HG02938 (cell line): Measurements from ENCODE around the gene EOLA2.
"Not testable (repeated sequence)": the region's sequence is repeated elsewhere in the genome, so short reads cannot be mapped to it uniquely, and the experiment has no call there.

Source experiments
- ATAC-seq: cut with Tn5 transposase; IDR thresholded peaks from one replicate; pipeline ENCODE4 v1.9.1; 2021; ENCODE audit warnings: mild to moderate bottlenecking, moderate library complexity; ENCODE audit not compliant: unreplicated experiment

Gene EOLA2

GRCh38 chrX:149938427-149938880 lies at the start of gene EOLA2:
EOLA2 (minus strand) TSS chrX:149938491; CDS start chrX:149933874, 4,617 bp downstream.
- ATAC-seq: peak; percentile 71

DNA sequence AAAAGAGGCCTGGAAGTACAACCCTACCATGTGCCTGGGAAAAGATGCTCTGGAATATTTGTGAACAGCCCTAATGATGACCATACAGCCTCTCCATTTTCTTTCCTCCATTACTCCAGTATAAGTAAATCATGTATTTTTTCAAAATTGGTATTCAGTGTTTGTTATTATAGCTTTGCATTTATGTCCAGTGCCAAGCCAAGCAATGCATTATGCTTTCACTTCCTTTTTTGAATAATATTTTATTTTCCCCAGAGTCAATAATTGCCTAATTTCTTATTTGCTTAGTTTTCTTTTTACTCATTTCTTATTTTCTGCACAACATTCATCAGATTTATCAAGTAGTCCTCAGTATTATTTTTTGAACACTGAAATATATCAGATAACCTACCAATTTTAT lies 49.3 kb upstream of the EOLA2 start:
- peak; percentile 73 for ATAC-seq

DNA sequence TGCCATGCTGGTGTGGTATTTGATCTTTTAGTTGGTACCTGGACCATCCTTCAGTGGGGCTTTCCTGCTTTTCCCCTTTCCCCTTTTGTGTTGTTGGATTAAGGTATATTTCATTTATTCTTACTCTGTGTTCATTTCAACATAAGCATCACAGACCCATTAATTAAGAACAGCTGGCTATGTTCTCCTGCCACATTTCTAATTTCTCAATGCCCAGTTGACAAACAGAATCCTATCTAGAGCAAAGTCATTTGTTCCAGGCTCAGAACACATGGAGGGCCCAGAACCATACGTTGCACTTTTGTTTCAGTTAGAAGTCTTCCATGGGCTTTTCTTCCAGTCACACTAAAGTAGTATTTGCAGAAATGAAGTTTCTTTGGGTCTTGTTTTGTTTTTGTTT lies 46.1 kb upstream of the EOLA2 start:
- no peak for ATAC-seq

DNA sequence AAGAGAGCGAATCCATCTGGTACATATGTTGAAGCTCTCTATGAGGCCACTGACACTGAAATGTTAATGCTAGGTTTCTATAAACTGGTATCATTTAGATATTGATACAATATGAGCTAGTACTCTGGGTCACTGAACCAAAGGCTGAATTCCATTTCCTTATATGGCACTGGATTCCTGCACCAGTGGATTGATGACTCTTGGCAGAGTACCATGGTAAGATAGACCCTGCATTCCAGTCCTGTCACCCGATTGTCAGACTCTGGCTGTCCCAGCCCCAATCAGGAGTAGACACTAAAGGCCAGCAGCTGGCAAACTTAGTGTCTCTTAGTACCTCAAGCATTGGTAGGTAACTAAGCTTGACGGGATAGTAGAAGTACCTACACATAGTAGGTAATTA lies 44.0 kb upstream of the EOLA2 start:
- no peak for ATAC-seq

- no peak for ATAC-seq
Observed at GRCh38 chrX:149979126-149979644, 40.9 kb upstream of the EOLA2 start.

- ATAC-seq: peak; percentile 65
Observed at GRCh38 chrX:149962859-149963757, 24.8 kb upstream of the EOLA2 start.

- no peak for ATAC-seq
Observed at GRCh38 chrX:149962010-149962409, 23.7 kb upstream of the EOLA2 start.

- ATAC-seq: no peak
Observed at GRCh38 chrX:149961572-149961971, 23.3 kb upstream of the EOLA2 start.

DNA sequence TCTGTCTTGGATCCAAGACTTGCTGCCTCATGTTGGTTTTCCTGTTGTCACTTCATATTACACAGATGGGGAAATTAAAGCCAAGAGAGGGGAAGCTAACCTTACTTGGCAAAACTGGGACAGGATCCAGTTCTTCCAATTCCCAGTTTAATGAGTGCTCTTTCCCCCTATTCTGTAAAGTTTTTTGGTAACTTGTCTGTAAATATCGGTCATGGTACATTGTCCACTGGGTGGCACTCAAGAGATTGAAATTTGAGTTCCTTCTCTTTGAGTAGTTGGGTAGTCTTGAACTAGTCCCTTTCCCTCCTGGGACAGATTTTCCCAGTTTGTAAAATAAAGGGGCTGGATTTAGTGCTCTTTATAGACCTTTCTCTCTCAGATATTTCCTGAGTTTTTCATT lies 12.4 kb upstream of the EOLA2 start:
- ATAC-seq: no peak

DNA sequence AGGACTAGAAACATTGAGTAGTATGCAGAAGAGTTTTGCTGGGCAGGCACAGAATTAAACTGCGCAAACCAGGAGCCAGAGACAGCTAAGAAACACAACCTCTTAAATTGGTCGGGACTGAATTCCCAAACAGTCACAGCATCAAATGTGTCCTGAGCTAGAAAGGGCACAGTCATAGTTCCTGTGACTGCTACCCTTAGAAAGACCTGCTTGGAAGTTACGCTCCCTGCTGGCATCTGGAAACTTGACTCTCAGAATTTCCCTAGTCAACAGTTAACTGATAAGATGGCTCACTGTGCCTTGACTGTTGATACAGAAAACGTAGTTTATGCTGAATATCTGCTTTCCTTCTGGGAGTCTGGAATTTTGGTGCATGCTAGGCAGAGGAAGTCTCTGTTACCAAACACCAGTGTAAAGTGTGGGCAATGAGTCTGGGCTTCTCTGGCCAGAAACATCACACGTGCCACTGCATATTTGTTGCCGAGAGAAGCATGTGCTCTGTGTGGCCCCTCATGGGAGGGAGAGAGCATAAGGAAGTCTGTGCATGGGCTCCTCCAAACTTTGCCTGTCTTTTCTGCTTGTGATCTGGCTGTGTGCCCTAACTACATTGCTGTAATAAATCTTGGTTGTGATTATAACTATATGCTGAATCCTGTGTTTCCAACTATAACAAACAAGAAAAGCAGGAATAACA lies 11.6 kb upstream of the EOLA2 start:
- no peak for ATAC-seq

DNA sequence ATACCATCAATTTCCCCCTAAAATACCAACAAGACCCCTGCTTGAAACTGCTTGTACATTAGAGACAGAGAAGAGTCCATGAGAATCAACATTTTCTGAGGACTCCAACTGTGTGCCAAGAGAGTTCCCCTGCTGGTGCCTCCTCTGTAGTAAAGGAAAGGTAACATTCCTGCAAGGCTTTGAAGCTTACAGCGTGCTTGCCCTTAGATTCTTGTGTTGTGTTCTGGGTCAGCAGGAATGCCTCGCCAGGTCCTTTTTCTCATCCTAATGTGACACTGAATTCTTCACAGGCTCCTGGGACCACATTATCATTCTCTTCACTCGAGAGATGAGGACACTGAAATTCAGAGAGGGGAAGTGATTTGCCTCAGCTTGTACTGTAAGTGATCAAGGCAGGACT lies 9.7 kb upstream of the EOLA2 start:
- ATAC-seq: no peak

- ATAC-seq: not testable (repeated sequence)
Observed at GRCh38 chrX:149946932-149947331, 8.6 kb upstream of the EOLA2 start.

DNA sequence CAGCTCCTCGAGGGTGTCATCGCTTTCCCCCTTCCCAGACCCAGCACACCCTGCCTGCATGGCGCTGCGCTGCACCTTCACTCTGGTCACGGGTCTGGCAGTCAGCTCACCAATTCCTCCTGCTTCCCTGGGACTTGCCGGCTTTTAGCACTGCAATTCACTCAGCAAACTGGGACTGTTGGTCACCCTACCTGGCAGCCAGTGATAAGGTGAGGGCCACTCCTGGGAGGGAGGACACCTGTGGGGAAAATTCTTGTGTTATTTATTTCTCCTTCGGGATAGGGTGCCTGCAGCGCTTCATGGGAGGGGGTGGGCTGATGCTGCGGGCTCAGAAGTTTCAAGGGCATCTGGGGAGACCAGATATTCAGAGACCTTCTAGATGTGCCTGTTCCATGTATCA lies 7.5 kb upstream of the EOLA2 start:
- ATAC-seq: not testable (repeated sequence)

DNA sequence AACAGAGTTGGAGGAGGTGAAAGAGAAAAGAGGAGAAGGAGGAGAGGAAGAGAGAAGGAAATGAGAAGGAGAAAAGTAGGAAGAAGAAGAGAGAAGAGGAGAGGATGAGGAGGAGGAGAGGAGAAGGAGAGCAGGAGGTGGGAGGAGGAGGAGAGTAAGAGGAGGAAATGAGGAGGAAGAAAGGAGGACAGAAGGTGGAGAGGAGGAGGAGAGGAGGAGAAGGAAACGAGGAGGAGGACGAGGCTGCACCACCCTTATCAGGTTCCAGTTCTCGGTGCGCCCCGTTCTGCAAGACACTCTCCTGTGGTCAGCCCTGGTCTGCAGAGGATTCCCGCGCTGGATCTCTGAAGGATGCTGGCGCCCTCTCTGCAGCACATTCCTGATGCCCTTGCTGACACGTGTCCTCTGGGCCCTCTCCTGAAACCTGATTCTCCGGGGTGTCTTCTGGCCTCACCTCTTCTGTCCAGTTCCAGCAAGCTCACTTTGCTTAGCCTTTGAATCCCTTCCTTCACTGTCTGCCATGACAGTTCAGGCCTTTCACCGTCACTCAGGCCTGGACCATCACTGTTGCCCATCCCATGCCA lies 6.9 kb upstream of the EOLA2 start:
- ATAC-seq: not testable (repeated sequence)

- ATAC-seq: not testable (repeated sequence)
Observed at GRCh38 chrX:149940674-149941024, 2.4 kb upstream of the EOLA2 start.

- ATAC-seq: peak; percentile 42
Observed at GRCh38 chrX:149939905-149940673, 1.8 kb upstream of the EOLA2 start.

DNA sequence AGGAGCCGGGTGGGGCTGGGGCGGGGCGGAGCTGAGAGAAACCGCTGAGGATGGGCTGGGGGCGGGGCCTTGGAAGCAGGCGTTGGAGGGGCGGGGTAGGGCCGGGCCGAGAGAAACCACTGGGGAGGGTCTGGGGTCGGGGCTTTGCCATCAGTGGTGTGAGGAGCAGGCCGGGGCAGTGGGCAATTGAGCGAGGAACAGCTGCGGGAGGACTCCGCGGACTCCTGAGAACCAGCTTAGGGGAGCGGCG lies 1.3 kb upstream of the EOLA2 start:
- ATAC-seq: peak; percentile 9

GRCh38 chrX:149938881-149939654 lies 777 bp upstream of the EOLA2 start:
- ATAC-seq: no peak

GRCh38 chrX:149937871-149938426 lies 342 bp downstream of the EOLA2 start:
- peak; percentile 2 for ATAC-seq

DNA sequence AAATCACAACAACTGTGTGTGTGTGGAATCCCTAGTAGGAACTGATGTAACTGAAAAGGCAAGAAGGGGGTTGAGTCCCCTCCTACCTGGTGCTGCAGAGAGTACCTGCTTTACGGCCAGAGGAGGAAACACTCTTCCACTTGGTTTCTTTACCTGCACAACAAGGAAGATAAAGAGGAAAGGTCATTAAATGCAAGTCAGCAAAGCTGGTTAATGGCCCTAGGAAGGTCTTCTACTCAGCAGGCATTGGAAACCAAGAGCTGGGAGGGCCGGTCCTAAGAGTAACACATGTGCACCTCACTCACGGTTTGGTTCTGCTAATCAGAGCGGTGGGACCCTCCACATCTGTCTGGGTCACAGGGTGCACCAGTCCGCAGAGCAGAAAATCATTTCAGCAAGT lies 963 bp downstream of the EOLA2 start:
- ATAC-seq: not testable (repeated sequence)
